SIG-M5 (cell line): ENCODE data around the gene CLDN25.
"Not testable (repeated sequence)": the region's sequence is repeated elsewhere in the genome, so short reads cannot be mapped to it uniquely, and the experiment has no call there.

ENCODE experiments used
- DNase-seq: peaks from one replicate; lab custom pipeline; 2025; lab: John Stamatoyannopoulos, UW

Gene CLDN25

GRCh38 chr11:113779496-113779895 lies at the start of gene CLDN25:
Gene CLDN25 (plus strand): TSS chr11:113779796. CDS start chr11:113779796, 0 bp downstream.
- no peak for DNase-seq

- no peak for DNase-seq
Observed at GRCh38 chr11:113730887-113731726, 48.5 kb upstream of the CLDN25 start.

DNA sequence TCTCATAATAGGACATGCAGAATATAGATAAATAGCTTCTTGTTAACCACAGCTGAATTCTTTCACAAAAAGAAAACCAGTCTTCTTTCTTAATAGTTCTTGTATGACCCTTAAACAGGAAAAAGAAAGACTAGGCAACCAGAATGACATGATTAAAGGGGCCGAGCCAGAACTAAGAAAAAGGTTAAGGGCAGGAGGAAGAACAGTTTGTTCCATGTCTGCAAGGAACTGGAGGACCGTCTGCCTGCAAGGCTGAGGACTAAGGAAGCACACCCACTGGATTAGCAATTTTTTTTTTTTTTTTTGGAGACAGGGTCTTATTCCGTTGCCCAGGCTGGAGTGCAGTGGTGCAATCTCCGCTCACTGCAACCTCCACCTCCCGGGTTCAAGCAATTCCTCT lies 47.5 kb upstream of the CLDN25 start:
- no peak for DNase-seq

DNA sequence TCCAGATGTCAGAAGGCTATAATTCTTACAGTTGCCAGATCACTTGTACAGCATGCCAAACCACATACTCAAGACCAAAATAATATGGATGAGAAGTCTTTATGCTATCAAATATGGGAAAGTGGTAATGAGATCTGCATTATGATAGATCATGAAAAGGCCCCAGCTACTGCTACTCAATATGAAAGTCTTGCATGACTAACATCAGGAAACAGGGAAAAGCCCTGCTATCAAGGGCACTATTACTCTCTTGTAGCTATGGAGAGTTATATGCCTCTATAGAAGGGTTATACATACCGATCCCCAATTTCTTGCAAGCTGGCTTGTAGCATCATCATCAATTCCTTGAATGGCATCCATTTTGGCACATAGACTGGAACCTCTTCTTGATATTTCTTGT lies 43.3 kb upstream of the CLDN25 start:
- no peak for DNase-seq

DNA sequence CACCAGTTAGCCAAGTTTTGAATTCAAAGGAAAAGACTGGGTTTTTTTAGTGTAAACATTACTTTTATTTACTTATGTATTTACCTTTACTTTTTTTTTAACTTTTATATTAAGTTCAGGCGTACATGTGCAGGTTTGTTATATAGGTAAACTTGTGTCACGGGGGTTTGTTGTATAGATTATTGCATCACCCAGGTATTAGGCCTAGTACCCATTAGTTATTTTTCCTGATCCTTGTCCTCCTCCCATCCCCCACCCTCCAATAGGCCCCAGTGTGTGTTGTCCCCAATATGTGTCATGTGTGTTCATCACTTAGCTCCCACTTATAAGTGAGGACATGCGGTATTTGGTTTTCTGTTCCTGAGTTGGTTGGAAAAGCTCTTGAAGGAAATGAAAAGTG lies 26.7 kb upstream of the CLDN25 start:
- DNase-seq, result no peak

- no peak for DNase-seq
Observed at GRCh38 chr11:113760241-113760640, 19.4 kb upstream of the CLDN25 start.

- DNase-seq, result not testable (repeated sequence)
Observed at GRCh38 chr11:113763040-113763439, 16.6 kb upstream of the CLDN25 start.

DNA sequence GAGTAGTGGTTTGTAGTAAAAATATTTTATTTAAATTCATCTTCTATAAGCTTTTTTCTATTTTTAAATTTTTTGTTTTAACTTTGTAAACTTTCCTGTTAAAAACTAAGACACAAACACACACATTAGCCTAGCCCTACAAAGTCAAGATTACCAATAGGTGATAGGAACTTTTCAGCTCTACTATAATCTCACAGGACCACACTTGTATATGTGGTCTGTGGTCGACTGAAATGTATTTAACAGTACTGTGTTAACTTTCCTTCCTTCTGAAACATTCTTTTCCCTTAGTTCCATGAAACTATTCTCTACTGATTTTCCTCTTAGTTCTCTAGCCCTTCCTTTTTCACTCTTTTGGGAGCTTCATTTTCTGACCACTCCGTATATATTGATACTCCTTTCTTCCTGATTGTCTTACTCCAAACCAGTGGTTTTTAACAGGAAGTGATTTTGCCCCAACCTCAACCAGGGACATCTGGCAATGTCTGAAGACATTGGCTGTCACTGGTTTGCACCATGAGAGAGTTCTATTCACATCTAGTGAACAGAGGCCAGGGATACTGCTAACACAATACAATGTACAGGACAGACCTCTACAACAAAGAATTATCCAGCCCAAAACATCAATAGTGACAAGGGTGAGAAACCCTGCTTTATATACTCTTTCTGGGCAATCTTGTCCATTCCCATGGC lies 14.9 kb upstream of the CLDN25 start:
- no peak for DNase-seq

DNA sequence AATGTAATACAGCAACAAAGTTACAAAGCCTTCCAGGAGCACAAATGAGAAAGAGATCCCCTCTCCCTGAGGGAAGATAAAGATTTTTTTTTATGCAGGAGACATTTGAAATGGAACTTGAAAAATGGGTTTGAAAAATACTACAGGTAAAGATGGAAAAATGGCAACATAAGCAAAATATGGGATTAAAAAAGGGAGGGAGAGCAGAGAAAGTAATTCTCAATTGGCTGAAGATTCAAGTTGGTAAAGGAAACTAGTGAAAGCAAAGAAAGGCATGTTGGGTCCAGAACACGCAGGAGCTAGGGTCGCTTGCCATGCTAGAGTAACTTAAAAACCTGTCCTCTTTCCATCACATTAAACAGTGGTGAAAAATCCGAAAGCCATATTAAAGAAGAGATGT lies 7.6 kb upstream of the CLDN25 start:
- no peak for DNase-seq

DNA sequence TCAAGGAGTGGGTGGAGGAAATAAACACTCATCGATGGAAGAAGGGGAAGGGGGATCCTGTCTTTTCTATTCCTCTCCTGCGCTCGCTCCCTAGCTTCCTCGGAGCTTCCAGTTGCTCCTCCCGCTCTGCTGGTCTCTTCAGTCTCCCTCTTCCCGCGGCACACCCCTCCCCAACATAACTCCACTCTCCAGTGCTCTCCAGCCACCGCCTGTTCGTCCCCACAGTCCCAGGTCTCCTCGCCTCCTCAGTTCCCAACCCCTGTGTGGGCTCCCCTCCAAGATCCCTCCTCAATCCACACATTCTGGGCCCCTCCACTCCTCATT lies 6.5 kb upstream of the CLDN25 start:
- no peak for DNase-seq

DNA sequence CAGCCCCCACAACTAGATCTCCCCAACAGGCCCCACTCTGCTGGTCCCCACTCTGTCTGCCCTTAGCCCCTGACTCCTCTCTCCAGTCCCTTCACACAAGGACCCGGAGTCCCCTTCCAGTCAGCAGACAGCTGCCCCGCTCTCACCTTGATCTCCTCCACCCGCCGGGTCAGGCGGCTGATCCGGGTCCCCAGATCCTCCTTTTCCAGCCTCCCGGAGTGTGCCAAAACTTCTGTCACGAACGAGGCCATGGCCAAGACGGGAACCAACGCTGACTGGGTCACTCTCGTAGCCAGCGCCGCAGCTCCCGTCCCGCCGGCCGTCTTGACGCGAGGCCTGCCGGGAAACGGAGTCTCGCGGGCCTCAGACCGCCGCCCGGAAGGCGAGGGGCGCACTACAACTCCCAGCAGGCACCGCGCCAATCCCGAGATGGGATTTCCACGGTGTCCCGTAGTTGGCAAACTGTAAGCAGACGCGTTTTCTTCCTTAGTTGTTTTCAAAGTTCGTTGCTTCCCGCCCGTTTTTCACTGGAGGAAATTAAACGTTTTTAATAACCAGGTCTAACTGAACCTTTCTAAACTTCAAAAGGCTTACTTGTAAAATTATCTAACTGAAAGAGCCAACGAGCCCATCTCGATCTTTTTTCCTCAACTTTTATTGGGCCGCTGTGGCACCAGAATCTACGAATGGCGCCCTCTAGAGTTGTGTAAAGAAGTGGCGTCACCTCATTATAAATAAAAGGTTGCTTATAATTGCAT lies 6.0 kb upstream of the CLDN25 start, which contains the start of gene ZW10:
TSS of gene ZW10 (minus strand) at position 277 of the 758 bp plus-strand sequence. CDS start at position 251, 26 bp downstream.
- DNase-seq, result peak; percentile 67

DNA sequence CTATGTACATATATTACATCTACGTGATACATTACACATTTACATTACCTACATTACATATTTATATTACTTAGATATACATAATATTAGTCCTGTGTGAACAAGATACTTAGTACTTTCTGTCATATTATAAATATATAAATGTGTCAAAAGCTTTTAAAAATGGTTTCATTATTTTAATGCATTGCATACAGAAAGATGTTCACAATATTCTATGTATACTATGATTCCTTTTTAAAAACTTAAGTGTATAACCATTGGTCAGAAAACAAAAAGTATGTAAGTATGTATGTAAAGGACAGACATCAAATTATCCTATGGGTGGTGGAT lies 5.5 kb upstream of the CLDN25 start:
- no peak for DNase-seq

DNA sequence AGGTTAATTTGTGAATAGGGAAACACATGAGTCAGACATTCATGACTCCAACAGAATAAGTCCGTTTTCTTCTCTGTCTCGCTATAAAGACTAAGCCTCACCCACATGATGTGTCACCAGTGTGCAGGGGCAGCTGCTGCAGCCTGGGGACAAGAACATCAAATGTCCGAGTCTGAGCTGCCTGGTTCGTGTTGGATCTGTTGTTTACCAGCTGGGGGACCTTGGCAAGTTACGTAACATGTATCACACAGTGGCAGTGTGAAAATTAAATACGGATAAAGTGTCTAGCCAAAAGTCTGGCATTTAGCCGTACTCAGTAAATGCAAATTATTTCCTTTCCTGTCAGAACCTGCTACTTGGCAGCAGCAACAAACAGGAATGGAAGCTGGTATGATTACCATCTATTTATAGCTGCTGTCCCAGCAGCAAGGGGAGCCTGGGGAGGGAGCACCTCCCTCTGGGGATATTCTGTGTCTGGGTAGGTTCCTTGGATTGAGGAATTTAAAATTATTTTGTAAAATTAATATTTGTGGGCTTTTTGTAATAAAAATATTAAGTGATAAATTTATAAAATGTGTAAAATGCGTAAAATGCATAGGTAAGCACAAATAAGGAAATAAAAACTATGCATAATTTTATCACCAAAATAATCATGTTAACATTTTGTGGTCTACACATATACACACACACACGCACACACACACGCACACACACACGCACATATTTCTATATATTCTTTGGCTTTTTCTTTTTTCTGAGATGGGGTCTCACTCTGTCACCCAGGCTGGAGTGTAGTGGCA lies 1.3 kb upstream of the CLDN25 start:
- DNase-seq, result no peak

DNA sequence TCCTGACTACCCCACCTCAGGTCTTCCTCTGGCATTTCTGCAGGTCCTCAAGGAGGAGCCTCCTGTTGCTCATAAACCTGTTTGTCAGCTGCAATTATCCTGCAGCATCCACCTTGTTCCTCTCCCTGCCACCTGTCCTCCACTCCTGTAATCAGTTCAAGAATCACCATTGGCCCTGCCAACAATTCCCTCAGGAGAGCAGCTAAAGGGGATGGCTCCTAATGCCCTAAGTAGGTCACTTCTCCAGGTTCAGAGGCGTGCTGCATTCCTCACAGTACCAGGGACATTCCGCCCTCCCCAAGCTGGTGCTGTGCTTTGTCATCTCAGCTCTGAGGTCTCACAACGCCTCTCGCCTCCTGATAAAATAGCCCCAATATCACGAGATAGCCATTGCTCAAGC lies 2.1 kb downstream of the CLDN25 start:
- DNase-seq, result no peak

DNA sequence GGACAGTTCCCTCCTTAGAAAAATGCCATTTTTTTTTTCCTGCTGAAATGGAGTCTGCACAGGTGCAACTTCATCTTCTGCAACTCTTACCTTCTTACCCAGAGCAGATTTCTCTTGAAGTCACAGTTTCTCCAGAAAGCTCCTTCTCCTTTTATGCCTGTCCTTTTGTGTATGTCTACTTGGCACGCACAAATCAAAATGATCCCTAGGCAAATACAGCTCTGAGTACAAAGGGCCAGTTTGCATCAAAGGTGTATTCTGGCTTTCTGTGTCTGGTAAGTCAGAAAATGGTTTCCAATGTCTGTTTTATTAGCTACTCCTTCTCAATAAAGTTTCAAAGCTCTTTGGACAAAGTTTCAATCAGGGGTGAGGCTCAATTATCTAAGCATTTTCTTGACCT lies 2.5 kb downstream of the CLDN25 start:
- no peak for DNase-seq

DNA sequence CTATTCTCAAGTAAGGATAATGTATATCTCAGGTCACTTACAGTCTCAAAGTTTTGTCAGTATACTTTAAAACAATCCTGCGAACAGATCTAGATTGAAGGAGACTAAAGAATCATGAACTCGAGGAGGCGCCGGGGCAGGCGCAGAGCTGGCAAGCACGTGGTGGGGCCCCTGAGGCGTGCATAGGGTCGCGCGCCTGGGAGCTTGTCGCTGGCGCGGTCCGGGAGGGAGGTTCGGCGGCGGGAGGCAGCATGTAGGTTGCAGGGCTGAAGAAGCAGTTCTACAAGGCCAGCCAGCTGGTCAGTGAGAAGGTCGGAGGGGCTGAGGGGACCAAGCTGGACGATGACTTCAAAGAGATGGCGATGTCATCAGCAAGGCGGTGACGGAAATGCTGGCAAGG lies 9.4 kb downstream of the CLDN25 start:
- DNase-seq, result not testable (repeated sequence)

DNA sequence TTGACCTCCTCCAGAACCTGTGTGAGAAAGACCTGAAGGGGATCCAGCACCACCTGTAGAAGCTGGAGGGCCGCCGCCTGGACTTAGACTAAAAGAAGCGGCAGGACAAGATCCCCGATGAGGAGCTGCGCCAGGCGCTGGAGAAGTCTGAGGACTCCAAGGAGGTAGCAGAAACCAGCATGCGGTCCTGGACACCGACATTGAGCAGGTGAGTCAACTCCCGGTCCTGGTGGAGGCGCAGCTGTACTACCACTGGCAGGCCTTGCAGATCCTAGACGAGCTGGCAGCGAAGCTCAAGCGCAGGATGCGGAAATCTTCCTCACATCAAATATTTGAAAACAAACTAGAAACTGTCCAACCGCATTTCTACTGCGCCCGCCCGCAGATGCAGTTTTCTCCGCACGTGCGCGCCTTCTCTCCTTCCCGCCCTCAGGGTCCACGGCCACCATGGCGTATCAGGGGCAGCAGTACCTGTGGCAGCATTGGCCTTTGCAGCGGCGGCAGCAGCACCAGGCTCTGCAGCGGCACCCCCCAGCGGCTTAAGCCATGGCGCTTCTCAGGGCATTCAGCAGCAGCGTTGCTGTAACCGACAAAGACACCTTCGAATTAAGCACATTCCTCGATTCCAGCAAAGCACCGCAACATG lies 10.2 kb downstream of the CLDN25 start:
- DNase-seq, result no peak

- DNase-seq, result no peak
Observed at GRCh38 chr11:113796663-113797259, 17.2 kb downstream of the CLDN25 start.

- no peak for DNase-seq
Observed at GRCh38 chr11:113802621-113803020, 23.0 kb downstream of the CLDN25 start.

GRCh38 chr11:113805640-113806039 lies 26.0 kb downstream of the CLDN25 start:
- DNase-seq, result no peak

DNA sequence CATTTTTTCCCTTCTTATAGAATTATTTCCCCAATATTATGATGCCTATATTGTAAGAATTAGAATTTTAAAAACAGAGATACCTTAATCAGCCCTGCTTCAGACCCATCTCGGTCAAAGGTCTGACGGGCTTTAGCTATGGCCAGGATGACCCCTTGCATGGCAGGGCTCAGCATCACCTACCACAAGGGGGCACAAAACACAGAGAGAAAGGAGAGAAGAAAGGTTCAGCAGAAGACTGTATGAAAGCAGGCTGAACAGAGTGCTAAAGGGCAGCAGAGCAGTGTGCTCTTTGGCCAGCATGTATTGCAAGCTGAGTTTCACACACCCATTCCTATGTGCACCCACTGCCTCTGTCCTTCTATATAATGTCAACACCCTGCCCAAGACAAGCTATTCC lies 26.8 kb downstream of the CLDN25 start:
- DNase-seq, result no peak
